Mesothelial cell of epicardium (in vitro differentiated cells): Measurements from ENCODE around the gene LMBRD2. TPM values are rescaled to one million over a fixed set of nuclear protein-coding genes. Genes with fewer than 3 reads are reported as not detected.
A peak's percentile ranks its signal among the peaks of the same experiment; 100 is the strongest.

Experiments
- DNase-seq, 2 experiments: peaks; one replicate each; pipeline ENCODE4 v3.0.0; 2021; ENCODE audit warnings: low spot score in 2 of 2; ENCODE audit not compliant: unreplicated experiment in 2 of 2
- H3K27ac Mint-ChIP-seq: 2 replicates; pipeline ENCODE4 v1.8.0; 2021; ENCODE audit warnings: mixed read lengths
- H3K27me3 Mint-ChIP-seq: 2 replicates; pipeline ENCODE4 v1.8.0; 2021; ENCODE audit warnings: low read depth, mixed read lengths
- H3K36me3 Mint-ChIP-seq: 2 replicates; pipeline ENCODE4 v1.8.0; 2021; ENCODE audit warnings: mixed read lengths
- H3K4me1 Mint-ChIP-seq: 2 replicates; pipeline ENCODE4 v1.8.0; 2021; ENCODE audit warnings: mixed read lengths
- H3K4me3 Mint-ChIP-seq: 2 replicates; pipeline ENCODE4 v1.8.0; 2021; ENCODE audit warnings: mild to moderate bottlenecking, moderate library complexity, mixed read lengths
- H3K9me3 Mint-ChIP-seq: 2 replicates; pipeline ENCODE4 v1.8.0; 2021; ENCODE audit warnings: mixed read lengths
- CTCF ChIP-seq: fragments of 200-600 bp; sonication (generic); IDR thresholded peaks from one replicate; pipeline ENCODE4 v1.5.0; 2021; ENCODE audit warnings: antibody characterized with exemption; ENCODE audit not compliant: unreplicated experiment
- total RNA-seq: library from RNA; stranded (reverse); gene quantifications from 3 replicates; pipeline ENCODE4 v1.2.1, GENCODE V29; 2021

The LMBRD2 gene
- total RNA-seq, 1 donor from 2014 or later: 7.9 TPM

- peak overlapping the region; percentile 96 for H3K27ac Mint-ChIP-seq
- H3K36me3 Mint-ChIP-seq: peaks cover 27% of the 10 kb centered on the region
- TF ChIP-seq CTCF: no peak
- H3K9me3 Mint-ChIP-seq: no peaks in the 10 kb centered on the region
- H3K4me3 Mint-ChIP-seq: no peak overlapping the region
- peaks cover 56% of the 10 kb centered on the region for H3K4me1 Mint-ChIP-seq
- no peak for DNase-seq
- no peaks in the 10 kb centered on the region for H3K27me3 Mint-ChIP-seq
Observed at GRCh38 chr5:36158144-36158543, 6.5 kb upstream of the LMBRD2 start.

DNA sequence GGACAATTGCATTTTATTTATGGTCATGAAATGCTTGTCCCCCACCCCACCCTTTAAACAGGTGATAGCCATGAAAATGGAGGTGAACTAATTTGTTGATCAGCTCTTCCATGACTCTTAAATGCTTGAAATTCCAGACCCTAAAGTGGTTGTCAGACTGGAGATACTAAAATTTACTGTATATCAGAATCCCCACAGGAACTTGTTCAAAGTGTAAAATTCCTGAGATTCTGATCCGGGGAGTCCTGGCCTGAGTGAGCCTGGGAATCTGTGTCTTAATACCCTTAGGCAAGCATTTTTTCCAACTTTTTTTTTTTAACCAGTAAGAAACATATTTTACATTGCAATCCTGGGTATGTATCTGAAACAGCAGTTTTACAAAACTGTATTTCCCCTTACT, 4.9 kb upstream of the LMBRD2 start:
- DNase-seq: no peak
- no peak for TF ChIP-seq CTCF
- Mint-ChIP-seq H3K9me3 (no peaks in the 10 kb centered on the region), H3K36me3 (peaks cover 13% of the 10 kb centered on the region), H3K27ac (peak overlapping the region; percentile 96), H3K4me3 (peak overlapping the region; percentile 20), H3K27me3 (no peaks in the 10 kb centered on the region), H3K4me1 (peaks cover 66% of the 10 kb centered on the region)

GRCh38 chr5:36156121-36156601, 4.5 kb upstream of the LMBRD2 start:
- peaks cover 9% of the 10 kb centered on the region for H3K36me3 Mint-ChIP-seq
- peaks cover 66% of the 10 kb centered on the region for H3K4me1 Mint-ChIP-seq
- no peak for TF ChIP-seq CTCF
- H3K27me3 Mint-ChIP-seq: no peaks in the 10 kb centered on the region
- DNase-seq: no peak
- no peak overlapping the region for H3K4me3 Mint-ChIP-seq
- H3K27ac Mint-ChIP-seq: peak overlapping the region; percentile 96
- H3K9me3 Mint-ChIP-seq: no peaks in the 10 kb centered on the region

GRCh38 chr5:36155291-36155690, 3.6 kb upstream of the LMBRD2 start:
- Mint-ChIP-seq H3K4me3 (no peak overlapping the region), H3K9me3 (no peaks in the 10 kb centered on the region), H3K4me1 (peaks cover 74% of the 10 kb centered on the region), H3K36me3 (peaks cover 8% of the 10 kb centered on the region), H3K27me3 (no peaks in the 10 kb centered on the region), H3K27ac (peak overlapping the region; percentile 96)
- no peak for DNase-seq
- TF ChIP-seq CTCF: no peak

DNA sequence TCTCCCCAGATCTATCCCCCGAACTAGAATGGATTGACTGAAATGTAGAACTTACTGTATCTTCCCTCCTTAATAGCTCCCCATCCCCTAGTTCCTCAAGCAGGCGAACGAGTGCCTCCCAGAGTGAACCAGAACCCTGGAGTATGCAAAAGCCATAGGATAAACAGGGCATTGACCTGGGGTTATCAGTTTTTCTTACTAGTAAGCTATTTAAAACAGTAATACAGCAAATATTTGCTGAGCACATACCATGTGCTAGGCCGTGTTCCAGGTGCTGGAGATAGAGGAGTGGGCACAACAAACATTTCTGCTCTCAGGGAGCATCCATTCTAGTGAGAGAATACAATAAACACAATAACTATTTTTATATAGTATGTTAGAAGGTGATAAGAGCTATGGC, 2.0 kb upstream of the LMBRD2 start:
- peaks cover 4% of the 10 kb centered on the region for H3K36me3 Mint-ChIP-seq
- H3K4me3 Mint-ChIP-seq: peak overlapping the region; percentile 96
- H3K27me3 Mint-ChIP-seq: no peaks in the 10 kb centered on the region
- DNase-seq: no peak
- peak overlapping the region; percentile 96 for H3K27ac Mint-ChIP-seq
- no peaks in the 10 kb centered on the region for H3K9me3 Mint-ChIP-seq
- H3K4me1 Mint-ChIP-seq: peaks cover 72% of the 10 kb centered on the region
- no peak for TF ChIP-seq CTCF

DNA sequence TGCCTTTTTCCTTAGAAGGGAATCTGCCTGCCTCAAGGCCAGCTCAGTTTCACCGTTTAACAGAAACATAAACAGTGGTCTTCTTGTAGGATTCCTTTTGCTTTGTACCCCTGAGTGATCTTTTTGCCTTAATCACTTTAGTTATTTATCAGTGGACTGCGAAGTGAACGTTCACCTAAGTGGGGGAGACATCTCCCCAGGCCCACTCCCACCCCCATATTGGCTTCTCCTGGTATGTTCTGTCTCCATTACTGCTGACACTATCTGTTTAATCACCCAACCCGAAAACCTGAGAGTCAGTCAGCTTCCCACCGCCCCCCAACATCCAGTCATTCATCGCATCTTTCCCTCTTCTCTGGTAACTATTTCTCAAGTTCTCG, 1.6 kb upstream of the LMBRD2 start:
- Mint-ChIP-seq H3K36me3 (peaks cover 4% of the 10 kb centered on the region), H3K4me1 (peaks cover 67% of the 10 kb centered on the region), H3K27me3 (no peaks in the 10 kb centered on the region), H3K27ac (peak overlapping the region; percentile 96), H3K4me3 (peak overlapping the region; percentile 96), H3K9me3 (no peaks in the 10 kb centered on the region)
- DNase-seq: no peak
- TF ChIP-seq CTCF: no peak
